KOPT-K1 (cell line): ENCODE measurements around the gene CDYL2.
"Not testable (repeated sequence)": the region's sequence is repeated elsewhere in the genome, so short reads cannot be mapped to it uniquely, and the experiment has no call there.

Experiments
- H3K27ac ChIP-seq: fragments of 200-600 bp; sonication (generic); 2 replicates; pipeline ENCODE4 v1.5.1; 2016; ENCODE audit warnings: antibody characterized with exemption, mild to moderate bottlenecking, low read depth, low read length; ENCODE audit not compliant: poor library complexity, severe bottlenecking
- H3K36me3 ChIP-seq: fragments of 200-600 bp; sonication (generic); 2 replicates; pipeline ENCODE4 v1.5.1; 2017; ENCODE audit warnings: antibody characterized with exemption, mild to moderate bottlenecking, low read length, moderate library complexity; ENCODE audit not compliant: insufficient read depth
- H3K9me3 ChIP-seq: fragments of 200-600 bp; sonication (generic); 2 replicates; pipeline ENCODE4 v1.5.1; 2017; ENCODE audit warnings: antibody characterized with exemption, low read length, mild to moderate bottlenecking; ENCODE audit not compliant: insufficient read depth, poor library complexity, severe bottlenecking

The CDYL2 gene

DNA sequence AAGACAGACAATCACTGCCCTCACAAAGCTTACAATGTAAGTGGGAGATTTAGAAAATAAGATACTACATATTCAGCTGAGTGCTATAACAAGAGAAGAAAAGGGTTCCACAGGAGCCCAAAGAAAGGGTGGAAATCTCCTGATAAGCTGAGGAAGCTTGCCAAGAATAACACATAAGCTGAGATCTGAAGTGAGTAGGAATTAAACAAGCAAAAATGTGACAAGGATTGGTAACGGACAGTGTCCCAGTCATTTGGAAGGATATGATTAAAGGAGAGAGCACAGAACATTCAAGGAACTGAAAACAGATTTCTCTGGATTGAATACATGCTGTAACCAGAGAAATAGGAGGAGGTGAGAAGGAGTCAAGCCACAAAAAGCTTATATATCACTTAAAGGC lies 13.0 kb downstream of the CDYL2 start:
- Histone ChIP-seq H3K36me3 (no peaks in the 10 kb centered on the region), H3K27ac (no peak overlapping the region), H3K9me3 (no peaks in the 10 kb centered on the region)

DNA sequence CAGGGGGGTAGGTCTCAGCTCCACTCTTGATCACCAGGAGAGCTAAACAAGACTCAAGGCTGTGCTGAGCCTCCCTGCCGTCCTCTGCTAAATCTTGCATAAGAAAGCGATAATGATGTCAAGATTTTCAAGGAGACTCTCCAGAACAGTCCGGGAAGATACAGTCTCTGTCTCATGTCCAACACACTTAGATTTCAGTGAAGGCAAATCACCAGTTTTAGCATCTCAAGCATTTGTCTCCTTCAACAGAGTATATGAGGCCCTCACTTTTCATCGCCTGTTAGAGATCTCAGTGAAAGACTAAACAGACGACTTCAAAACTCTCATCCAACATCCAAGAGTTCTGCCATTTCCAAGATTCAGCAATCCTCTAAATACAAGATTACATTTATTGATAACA lies 13.6 kb downstream of the CDYL2 start:
- Histone ChIP-seq H3K27ac (no peak overlapping the region), H3K36me3 (no peaks in the 10 kb centered on the region), H3K9me3 (no peaks in the 10 kb centered on the region)

DNA sequence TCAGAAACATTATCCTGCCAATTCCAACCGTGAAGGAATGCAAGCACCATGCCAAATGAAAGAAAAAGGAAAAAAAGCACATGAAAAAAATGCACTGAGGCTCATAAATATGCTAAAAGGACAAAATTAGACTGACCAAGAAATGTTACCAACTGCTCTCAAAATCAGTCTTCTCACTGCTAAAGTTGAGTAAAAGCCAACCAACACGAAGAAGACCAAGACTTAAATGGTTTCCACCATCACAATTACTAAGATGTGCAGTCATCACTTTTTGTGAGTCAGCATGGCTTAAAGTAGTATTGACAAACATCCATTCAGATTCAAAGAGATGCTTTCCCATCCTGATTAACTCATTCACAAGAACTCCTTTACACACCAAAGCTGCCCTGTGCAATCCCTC lies 16.4 kb downstream of the CDYL2 start:
- H3K27ac ChIP-seq: no peak overlapping the region
- H3K36me3 ChIP-seq: no peaks in the 10 kb centered on the region

DNA sequence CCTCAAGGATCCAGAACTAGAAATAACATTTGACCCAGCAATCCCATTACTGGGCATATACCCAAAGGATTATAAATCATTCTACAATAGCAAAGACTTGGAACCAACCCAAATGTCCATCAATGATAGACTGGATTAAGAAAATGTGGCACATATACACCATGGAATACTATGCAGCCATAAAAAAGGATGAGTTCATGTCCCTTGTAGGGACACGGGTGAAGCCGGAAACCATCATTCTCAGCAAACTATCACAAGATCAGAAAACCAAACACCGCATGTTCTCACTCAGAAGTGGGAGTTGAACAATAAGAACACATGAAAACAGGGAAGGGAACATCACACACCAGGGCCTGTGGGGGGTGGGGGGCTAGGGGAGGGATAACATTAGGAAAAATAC lies 17.8 kb downstream of the CDYL2 start:
- not testable (repeated sequence) for H3K27ac ChIP-seq, H3K36me3 ChIP-seq, H3K9me3 ChIP-seq

More for the DNA sequence above, 16.4 kb downstream of the CDYL2 start:
- no peaks in the 10 kb centered on the region for H3K9me3 ChIP-seq

DNA sequence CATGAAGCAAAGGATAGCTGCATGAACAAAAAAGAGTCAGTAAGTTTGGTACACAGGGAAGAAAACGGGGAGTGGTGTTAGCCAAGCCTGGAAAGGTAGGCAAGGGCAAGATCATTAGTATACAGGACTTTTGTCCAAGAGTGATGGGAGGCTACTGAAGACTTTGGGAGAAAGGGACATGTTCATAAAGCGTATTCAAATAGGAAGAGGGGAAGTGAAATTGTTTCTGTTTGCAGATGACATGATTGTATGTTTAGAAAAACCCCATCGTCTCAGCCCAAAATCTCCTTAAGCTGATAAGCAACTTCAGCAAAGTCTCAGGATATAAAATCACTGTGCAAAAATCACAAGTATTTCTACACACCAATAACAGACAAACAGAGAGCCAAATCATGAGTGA lies 19.4 kb downstream of the CDYL2 start:
- no peaks in the 10 kb centered on the region for H3K36me3 ChIP-seq
- H3K27ac ChIP-seq: no peak overlapping the region
- no peaks in the 10 kb centered on the region for H3K9me3 ChIP-seq

DNA sequence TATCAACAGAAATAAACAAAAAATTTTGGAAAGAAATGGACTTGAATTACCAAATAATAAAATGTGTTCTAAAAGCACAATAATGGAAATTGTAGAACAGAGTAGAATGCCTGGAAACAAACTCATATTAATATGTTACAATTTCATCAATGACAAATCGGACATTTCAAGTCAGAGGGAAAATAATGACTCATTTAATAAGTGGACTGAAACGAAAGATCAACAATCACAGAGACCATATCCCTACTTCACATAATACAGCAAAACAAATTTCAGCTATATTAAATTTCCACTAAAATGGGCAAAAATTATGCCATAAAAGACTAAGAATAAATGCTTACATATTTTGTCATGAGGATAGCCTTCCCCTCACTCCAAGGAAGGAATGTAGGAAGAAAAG lies 25.7 kb downstream of the CDYL2 start:
- no peaks in the 10 kb centered on the region for H3K36me3 ChIP-seq
- H3K27ac ChIP-seq: no peak overlapping the region
- no peaks in the 10 kb centered on the region for H3K9me3 ChIP-seq

DNA sequence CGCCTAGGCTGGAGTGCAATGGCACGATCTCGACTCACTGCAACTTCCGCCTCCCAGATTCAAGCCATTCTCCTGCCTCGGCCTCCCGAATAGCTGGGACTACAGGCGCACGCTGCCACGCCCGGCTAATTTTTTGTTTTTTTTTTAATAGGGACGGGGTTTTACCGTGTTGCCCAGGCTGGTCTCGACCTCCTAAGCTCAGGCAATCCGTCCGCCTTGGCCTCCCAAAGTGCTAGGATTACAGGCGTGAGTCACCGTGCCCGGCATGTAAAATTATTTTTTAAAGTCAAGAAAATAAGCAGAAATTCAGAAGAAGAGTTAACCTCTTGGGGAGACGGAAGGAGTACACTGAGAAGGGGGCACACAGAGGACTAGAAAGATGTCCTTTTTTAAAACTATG lies 27.5 kb downstream of the CDYL2 start:
- H3K36me3 ChIP-seq: no peaks in the 10 kb centered on the region
- H3K9me3 ChIP-seq: no peaks in the 10 kb centered on the region
- no peak overlapping the region for H3K27ac ChIP-seq

DNA sequence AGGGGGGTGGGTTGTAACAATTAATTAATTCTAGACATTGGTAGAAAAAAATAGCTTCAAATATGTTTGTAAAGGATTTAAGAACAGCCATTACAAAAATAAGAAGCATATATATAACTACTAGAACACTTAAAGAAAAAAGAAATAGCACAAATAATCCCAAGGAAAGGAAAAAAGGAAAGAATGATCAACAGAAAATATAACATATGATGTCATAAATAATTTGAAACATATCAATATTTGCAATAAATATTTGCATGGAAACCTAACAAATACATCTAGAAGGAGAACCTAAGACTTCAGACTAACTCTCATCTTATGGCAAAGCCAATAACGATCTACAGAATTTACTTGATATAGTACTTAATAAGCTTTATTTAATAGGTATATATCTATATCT lies 28.9 kb downstream of the CDYL2 start:
- no peak overlapping the region for H3K27ac ChIP-seq
- H3K9me3 ChIP-seq: no peaks in the 10 kb centered on the region
- H3K36me3 ChIP-seq: no peaks in the 10 kb centered on the region

DNA sequence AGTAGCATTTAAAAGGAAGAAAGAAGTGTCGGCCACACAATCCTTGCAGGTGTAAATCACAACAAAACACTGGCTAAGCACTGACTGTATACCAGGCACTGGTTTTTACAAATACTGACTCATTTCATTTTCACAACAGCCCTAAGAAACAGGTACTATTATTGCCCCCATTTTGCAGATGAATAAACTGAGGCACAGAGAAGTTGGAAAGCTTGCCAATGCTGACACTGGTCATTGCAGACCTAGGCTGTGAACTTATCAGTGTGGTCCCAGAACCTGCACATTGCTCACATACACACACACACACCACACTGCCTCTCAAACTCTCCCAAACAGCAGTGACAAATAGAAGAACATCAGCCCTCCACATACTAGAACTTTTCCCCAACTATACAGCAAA lies 37.6 kb downstream of the CDYL2 start:
- Histone ChIP-seq H3K9me3 (no peaks in the 10 kb centered on the region), H3K36me3 (no peaks in the 10 kb centered on the region), H3K27ac (no peak overlapping the region)

DNA sequence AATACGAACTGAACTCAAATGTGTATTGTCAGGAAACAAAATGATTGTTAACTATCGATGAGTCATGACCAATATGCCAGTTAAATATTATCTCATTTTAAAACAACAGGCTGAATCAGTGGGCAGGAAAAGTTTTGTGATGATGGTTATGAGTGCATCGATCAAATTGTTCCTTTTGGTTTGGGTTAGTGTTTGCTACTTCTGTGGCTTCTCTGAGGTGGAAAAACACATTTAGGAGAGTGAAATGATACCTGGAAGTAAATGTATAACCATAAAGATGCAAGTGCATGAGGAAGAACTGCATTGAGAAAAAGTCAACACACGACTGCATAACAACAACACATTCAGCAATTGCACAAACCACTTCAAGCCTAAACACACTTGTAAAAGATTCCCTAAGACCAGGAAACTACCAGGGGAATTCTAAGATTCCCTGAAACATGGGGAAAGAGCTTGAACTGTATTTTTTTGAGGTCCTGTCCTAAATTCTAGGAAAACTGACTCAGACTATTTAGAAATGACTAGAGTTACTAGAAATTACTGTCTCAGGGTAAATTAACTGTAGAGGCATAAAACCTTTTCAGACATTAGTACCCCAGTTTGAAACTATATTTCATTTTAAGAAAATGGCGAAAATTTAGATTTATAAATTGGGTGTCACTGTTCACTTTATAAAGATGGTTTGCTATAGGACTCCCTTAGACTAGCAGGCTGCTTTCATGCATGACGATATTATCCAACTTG lies 44.8 kb downstream of the CDYL2 start:
- Histone ChIP-seq H3K9me3 (no peaks in the 10 kb centered on the region), H3K27ac (no peak overlapping the region), H3K36me3 (no peaks in the 10 kb centered on the region)

DNA sequence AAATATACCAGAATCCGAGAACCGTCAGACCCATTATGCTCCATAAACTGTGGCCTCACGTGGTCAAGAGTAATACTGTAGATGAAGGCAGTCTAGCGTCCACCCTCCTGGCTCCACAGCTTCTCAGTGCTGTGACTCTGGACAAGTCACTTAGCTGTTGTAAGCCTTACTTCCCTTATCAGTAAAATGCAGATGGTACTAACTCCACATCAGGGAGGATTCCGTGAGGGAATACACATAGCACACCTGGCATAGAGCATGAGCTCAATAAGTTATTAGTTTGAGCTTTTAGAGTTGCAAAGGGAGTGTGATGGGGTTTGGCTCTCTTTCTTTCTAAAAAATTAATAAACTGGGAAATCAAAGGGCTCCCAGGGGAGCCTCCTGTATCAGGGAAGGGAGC lies 49.9 kb downstream of the CDYL2 start:
- no peaks in the 10 kb centered on the region for H3K9me3 ChIP-seq
- no peaks in the 10 kb centered on the region for H3K36me3 ChIP-seq
- H3K27ac ChIP-seq: no peak overlapping the region

DNA sequence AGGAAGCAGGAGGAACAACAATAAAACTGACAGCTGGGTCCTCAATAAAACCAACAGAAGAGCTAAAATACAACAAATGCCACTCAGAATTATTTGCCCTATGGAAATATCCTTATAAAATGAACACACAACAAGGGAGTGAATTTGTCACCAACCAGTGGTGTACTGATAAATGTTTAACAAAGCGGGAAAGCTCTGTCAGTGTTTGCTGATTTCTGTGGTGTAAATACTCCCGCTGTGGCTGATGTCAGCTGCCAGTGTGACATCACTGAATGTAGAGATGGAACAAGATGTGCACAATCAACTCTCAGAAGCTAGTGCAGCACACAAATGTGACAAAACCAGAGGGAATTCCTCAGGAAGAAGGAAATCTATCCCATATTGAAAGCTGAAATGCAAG lies 51.9 kb downstream of the CDYL2 start:
- no peak overlapping the region for H3K27ac ChIP-seq
- H3K9me3 ChIP-seq: no peaks in the 10 kb centered on the region
- no peaks in the 10 kb centered on the region for H3K36me3 ChIP-seq

DNA sequence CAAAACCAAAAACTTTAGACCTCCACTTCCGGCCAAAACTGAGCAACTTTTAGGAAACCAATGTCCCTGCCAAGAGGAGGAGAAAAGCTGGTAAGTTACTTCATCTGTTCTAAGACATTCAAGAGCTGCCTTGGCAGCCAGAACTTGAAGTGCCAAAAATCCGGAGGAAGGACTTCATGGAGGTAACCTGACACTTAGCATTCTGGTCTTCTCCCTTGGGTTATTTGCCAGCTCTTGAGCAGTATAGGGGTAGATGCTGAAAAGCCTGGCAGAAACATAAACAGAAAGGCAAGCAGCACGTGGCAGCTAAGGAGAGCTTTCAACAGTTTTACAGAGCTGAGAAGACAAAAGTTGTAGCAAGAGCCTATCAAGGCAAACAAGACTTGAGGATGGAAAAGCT lies 53.2 kb downstream of the CDYL2 start:
- Histone ChIP-seq H3K9me3 (no peaks in the 10 kb centered on the region), H3K27ac (no peak overlapping the region), H3K36me3 (no peaks in the 10 kb centered on the region)

DNA sequence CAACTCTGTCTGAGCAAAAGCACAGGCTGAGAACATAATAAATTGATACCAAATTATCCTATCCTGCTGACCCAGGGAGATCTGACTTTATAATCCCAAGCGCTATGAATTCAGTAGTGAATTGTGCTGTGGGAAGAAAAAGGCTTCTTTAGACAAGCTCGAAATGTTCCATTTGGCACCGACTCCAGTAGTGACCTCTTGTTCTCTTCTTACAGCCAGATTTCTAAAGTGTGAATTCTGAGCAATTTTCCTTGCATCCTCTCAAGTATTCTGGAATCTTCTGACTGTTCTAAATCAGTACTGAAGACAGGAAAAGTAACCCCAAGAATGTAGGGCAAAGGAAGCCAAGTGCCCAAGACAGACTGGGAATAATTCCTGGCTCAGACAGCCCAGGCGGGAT lies 58.2 kb downstream of the CDYL2 start:
- no peak overlapping the region for H3K27ac ChIP-seq
- H3K9me3 ChIP-seq: no peaks in the 10 kb centered on the region
- H3K36me3 ChIP-seq: no peaks in the 10 kb centered on the region

DNA sequence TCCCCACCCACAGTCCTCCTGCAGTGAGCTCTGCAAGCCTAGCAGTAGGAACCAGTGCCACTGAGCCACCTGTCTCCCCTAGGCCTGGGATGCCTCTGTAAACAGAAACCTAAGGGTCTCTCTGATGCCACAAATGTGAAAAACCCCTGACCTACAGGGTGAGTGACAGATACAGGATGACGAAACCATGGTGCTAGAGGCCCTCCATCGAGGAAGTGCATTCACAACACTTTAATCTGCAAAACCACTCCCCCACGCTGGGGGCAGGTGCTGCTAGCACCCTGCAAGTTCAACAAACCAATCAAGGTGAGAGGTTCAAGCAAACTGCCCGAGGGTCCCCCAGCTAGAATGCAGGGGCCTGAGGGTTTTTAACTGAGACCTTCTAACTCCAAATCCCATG lies 59.5 kb downstream of the CDYL2 start:
- no peak overlapping the region for H3K27ac ChIP-seq
- peaks cover 6% of the 10 kb centered on the region for H3K9me3 ChIP-seq
- no peaks in the 10 kb centered on the region for H3K36me3 ChIP-seq

DNA sequence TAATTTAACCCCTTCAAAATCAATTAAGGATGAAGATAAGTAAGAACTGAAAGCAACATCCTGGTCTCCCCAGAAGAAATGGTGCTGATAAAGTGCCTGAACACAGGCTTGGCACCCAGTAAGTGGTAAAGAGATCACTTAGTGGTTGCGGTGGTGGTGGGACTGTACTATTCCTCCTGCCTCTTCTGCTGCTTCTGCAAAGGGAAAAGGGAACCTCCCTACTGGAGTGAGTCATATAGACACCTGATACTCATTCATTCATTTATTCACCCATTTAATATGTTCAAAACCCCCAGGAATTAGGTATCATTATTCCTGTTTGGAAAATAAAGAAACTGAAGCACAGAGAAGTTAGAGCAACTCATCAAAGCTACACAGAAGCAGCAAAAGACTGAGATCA lies 60.6 kb downstream of the CDYL2 start:
- H3K36me3 ChIP-seq: no peaks in the 10 kb centered on the region
- no peak overlapping the region for H3K27ac ChIP-seq
- H3K9me3 ChIP-seq: peaks cover 9% of the 10 kb centered on the region
